ENCODE measurements around the gene ADRA2C.
"Not testable (repeated sequence)": the region's sequence is repeated elsewhere in the genome, so short reads cannot be mapped to it uniquely, and the experiment has no call there.

The ADRA2C gene

DNA sequence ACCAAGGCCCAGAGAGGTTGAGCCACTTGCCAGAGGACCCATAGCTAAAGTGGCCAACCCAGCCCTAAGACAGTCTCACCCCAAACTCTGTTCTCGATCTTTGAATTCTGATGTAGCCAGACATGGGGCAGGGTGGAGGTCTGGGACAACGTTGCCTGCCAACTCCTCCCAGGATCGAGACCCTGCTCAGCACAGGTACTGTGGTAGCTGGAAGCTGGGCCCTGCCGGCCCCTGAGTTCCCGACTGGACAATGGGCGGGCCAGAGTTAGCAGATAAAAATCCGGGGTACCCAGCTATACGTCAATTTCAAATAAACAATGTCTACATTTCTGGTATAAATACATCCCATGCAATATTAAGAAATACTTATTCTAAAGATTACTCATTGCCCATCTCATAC is 35.3 kb downstream of the ADRA2C start:
- DNase-seq = no peak

DNA sequence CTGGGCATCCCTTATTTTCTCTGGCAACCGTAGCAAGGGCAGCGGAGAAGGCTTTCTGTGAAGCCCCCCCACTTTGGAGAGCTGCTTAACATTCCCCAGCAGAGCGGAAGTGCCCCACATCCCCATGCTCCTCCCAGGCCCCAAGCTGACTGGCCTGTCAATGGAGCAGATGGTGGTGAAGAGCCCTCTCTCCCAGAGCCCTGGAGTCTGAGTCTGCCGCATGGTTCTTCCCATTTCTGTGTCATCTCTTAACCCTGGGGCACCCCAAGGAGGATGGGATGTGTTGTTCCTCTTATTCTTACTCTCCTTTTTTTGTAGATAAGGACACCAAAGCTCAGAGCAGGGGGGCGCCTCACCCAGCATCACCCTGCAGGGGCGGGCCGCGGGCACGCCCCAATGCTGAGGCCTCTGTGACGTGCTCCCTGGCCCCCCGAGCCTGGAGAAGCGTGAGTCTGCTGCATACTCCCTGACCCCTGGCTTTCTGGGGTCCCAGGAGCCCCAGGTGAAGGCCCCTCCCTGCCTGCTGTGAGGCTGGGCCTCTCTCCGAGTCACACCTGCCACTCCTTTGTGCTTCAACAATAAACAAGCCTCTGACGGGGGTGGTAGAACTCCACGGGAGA is 35.9 kb downstream of the ADRA2C start:
- DNase-seq = no peak

DNA sequence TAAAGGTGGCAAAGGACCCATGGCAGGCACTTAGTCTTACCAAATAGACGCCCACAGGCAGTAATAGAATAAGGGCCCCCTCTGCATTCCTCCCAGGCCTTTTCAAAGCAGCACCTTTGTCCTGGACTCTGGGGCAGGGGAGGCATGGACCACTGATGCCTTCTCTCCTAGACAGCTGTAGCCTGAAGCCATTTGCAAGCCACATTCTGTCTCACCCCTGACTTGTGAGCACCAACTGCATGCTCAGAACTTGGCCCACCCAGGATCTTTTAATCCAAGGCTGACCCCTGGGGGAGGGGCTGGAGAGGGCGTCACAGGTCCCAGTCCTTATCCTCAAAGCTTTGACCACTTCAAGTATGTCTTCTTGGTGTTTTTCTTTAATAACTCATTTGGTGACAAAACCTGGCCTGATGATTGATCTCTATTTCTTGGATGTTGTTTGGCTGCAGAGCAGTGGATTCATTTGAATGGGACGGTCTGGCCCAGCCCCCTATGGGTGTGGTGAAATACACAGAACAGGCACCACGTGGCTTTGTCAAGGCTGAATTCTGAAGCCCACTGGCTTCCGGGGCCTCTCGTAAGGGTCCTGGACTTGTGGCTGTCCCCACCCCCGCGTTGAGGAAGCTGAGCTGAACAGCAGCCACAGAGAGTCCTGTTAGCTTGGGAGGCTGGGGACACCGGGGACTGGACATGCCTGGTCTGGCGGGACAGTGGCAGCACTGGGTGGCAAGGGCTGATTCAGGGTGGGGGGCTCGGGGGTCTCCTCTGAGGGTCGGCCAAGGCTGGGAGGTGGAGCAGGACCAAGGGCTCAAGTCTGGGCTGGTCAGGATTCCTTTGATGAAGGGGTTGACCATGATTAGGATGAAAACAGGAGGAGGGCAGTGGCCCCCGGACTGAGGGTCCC is 36.6 kb downstream of the ADRA2C start:
- no peak for DNase-seq

DNA sequence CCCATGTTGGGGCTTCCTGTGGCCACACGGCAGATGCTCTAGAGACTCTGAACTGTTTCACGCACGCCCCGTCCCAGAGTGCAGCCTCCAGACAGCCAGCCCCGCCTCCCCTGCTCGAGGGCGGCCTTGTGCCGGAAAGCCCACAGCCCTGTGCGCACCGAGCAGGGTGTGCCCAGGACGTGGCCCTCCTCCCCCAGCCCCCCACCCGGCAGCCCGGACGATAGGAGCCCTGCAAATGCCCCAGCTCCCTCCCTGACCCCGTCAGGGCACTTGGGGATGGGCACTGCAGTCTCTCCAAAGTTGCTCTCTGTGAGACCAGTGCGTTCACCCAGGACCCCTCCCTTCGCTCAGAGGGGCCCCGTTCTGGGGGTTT is 37.3 kb downstream of the ADRA2C start:
- no peak for DNase-seq

DNA sequence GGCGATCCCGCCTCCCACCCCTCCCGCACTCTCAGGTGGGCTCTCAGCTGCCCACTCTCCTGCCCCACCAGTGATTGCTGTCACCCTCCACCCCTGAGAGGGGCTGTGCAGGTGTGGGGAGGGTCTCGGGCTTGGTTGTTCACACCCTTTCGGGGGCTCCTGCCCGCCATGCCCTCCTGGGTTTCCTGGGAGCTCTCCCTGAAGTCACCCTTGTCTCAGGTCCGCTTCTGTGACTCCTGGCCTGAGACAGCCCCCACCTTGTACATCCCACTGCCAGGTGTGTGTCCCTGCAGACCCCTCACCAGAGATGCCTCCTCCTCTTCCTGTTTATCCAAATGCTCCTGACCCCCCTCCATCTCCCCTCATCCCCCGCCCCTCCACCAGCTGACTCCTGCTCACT is 37.8 kb downstream of the ADRA2C start:
- DNase-seq = no peak

DNA sequence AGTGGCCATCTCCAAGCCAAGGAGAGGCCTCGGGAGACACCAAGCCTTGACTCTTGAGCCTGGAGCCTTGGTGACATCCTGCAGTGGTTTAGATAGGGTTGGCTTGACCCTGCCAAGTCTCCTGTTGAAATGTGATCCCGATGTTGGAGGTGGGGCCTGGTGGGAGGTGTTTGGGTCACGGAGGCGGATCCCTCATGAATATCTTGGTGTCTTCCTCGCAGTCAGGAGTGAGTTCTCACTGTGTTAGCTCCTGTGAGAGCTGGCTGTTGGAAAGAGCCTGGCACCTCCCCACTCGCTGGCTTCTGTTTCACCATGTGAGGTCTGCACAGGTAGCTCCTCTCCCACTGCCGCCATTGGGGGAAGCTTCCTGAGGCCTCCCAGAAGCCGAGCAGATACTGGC is 38.8 kb downstream of the ADRA2C start:
- no peak for DNase-seq

DNA sequence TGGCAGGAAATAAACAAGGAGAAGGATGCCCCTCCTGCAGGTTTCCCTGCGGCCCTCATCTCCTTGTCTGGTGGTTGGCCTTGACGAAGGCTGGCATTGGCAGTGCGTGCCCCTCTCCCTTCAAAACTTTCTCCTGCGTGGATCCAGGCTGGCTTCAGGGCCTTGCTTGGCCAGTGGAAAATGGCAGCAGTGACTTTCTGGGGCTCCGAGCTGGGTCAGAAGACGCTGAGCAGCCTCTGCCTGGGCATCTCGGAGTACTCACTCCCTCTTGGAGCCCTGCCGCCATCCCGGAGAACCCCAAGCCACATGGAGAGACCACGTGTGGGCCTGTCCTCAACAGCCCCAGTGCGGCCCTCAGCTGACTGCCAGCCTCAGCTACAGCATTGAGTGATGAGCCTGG is 39.5 kb downstream of the ADRA2C start:
- no peak for DNase-seq

DNA sequence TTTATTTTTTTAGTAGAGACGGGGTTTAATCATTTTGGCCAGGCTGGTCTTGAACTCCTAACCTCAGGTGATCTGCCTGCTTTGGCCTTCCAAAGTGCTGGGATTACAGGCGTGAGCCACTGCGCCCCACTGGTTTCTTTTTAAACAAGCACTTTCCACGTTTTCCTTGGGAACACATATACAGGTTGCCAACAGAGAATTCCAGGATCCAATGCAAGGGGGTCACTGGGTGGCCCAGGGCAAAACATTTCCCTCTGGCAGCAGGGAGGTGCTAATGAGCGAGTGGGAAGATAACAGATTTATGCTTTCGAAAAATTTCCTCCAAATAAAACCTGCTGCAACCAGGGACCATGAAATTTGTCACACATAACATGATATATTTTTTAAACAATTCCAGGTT is 41.1 kb downstream of the ADRA2C start:
- DNase-seq = no peak

DNA sequence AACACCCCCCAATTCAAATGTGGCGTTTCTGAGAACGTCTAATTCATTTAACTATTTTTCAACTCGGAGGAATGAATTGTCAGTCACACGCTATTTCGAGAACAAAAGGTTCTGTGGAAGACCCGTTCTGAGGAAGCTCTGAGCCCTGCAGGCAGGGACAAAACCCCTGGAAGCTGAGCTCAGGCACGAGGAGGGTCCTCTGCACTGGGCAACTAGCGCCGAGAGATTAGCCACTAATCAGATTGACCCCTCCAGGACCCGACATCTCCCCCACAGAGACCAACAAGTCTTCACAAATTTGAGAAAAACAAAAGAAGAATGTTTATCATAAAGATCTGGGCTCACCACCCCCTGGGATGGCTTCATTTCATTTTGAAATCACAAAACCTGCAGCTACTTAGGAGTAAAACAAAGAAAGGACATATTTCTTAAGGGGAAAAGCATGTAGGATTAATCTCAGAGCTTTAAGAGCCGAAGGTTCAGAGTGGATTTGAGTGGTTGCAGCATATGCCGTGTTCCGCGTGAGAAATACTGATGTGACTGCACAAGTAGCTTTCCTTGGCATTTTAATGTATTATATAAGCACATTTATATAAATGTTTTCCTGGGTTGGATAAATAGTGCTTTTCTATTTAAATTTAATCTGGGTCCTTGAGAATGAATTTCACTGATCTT is 41.8 kb downstream of the ADRA2C start:
- DNase-seq = no peak

DNA sequence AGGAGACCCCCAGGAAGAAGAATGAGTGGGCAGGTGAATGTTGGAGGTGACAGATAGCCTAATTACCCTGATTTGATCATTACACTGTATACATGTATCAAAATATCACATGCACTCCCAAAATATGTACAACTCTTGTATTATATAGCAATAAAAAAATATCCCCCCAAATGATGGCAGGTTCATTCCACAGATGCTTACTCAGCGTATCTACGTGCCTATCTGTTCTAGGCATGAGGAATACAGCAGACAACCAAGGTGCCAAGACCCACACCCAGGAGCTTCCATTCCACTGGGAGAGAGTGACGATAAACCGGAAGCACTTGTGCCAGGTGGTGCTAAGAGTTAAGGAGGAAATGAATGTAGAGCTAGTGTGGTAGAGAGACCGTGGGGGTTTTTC is 42.4 kb downstream of the ADRA2C start:
- no peak for DNase-seq

DNA sequence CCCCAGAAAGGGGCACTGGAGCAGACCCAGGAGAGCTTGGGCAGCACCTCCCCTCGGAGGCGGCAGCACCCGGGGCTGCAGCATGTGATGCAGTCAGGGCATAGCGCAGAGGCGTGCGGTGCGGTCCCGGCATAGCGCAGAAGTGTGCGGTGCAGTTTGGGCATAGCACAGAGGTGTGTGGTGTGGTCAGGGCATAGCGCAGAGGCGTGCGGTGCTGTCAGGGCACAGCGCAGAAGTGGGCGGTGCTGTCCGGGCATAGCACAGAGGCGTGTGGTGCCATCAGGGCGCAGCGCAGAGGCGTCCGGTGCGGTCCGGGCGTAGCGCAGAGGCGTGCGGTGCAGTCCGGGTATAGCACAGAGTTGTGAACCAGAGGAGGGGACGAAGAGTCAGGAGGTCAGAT is 42.8 kb downstream of the ADRA2C start:
- no peak for DNase-seq

DNA sequence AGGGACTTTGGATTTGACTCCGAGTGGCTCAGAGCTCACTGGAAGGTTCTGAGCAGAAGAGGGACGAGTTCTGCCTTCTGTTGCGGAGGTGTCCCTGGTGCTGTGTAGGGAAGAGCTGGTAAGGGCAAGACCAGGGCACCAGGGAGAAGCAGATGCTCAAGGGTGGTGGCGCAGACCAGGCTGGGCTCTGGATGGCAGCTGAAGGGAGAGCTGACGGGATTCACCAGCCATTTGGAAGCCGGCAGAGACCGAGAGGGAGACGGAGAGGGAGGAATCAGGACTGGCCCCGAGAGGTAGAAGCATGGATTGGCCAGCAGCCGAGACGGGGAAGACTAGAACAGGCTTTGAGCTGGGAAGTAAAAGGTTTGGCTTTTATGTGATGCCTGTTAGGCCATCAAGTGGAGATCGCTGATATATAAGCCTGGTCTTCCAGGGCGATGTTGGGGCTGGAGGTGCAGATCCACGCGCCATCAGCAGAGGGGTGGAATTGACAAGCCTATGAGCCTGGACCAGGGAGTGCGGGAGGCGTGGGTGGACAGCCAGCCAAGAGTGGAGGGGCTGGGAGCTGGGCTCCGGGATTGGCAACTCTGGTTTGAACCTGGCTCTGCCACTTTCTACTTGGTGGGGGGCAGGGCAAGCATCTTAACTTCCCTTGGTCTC is 43.4 kb downstream of the ADRA2C start:
- no peak for DNase-seq

DNA sequence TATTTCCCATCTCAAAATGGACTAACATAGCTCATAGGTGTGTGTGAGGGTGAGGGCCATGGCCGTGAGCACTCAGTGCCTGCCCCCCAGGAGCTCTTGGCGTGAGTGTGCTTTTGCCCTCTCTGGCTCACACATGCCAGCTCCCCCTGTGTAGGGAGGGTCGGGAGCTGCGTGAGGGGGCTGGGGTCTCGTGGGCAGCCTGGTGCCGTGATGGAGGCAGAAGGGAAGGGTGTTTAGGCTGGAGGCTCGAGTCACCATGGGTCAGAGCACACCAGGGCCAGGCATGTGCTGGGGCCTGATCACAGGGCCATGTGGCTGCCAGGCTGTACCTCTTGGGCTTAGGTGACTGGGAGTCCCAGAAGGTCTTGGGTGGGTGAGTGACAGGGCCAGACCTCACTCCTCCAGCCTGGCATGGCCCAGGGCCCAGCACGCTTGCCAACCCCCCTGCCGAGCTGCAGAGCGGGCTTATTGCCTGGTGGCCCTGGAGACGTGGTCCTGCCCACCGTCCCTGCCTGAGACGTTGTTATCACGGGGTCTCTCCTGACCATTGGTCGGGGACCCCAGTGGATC is 44.0 kb downstream of the ADRA2C start:
- DNase-seq = no peak

DNA sequence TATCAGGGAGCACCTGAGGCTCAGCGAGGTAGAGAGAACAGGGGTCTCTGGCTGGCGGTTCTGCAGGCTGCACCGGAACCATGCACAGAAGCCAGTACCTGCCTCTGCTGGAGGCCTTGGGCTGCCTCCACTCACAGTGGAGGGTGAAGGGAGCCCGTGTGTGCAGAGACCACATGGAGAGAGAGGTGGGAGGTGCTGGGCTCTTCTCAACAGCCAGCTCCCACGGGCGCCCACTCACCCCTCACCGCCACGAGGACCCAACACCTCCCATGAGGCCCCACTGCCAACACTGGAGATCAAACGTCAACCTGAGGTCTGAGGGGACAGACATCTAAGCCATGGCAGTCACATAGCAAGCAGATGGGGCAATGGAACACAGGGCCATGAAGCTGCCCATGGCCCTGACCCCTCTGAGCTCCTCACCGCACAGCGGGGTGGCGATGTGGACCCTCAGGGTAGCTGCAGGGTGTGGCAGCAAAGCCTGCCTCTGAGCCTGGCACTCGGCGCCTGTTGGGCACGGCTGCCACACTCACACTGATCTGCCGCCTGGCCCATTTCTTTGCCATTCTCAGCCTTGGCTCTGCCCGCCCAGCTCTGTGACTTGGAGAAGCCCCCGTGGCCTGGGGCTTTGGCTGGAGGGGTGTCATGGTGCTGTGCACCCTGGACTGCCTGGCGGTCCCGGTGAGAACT is 44.8 kb downstream of the ADRA2C start:
- no peak for DNase-seq

DNA sequence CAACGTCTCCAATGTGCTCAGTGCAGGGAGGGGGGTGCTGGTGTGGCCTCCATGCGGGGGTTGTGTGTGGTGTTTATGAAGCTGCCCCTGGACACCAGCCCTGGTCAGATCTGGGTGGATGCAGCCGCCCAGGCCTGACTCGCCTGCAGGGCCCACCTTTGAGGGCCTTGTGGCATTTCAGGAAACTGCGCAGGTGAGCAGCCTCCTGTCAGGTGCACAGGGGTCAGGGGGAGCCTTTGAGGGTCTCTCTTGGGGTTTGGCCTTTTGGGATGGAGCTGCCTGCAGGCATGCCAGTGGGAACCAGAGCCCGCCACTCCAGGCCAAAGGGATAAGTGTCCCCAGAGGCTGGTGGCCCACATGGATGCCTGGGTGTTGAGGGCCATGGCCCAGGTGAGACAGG is 45.4 kb downstream of the ADRA2C start:
- no peak for DNase-seq

DNA sequence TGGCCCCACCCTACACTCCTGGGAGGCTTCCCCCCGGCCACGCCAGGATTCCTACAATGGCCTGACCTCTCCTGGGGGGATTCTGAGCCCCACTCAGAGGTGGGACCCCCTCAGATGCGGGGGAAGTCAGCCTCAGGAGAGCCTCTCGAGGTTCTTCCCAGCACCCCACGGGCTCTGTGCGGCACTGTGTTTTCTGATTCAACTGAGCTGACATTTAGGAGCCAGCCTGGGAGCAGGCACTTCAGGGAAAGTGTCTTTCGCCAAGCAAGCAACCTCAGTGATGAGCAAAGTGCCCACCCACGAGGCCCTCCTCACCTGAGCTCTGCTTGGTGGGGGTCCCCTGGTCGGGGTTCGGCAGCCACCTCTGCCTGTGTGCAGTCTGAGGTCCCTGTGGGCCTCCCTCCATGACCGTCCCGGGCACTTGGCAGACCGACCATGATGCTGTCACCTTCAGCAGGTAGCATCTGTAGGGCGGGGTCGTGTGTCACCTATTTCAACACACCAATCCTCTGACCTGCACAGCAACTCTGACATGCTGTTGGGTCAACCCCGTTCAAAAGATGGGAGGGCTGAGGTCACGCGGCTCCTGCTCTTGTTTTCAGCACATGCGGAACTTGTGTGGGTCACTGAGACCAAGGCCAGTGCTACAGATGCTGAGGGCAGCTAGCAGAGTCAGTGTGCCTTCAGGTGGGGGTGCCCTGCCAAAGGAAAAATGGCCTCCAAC is 46.2 kb downstream of the ADRA2C start:
- no peak for DNase-seq

DNA sequence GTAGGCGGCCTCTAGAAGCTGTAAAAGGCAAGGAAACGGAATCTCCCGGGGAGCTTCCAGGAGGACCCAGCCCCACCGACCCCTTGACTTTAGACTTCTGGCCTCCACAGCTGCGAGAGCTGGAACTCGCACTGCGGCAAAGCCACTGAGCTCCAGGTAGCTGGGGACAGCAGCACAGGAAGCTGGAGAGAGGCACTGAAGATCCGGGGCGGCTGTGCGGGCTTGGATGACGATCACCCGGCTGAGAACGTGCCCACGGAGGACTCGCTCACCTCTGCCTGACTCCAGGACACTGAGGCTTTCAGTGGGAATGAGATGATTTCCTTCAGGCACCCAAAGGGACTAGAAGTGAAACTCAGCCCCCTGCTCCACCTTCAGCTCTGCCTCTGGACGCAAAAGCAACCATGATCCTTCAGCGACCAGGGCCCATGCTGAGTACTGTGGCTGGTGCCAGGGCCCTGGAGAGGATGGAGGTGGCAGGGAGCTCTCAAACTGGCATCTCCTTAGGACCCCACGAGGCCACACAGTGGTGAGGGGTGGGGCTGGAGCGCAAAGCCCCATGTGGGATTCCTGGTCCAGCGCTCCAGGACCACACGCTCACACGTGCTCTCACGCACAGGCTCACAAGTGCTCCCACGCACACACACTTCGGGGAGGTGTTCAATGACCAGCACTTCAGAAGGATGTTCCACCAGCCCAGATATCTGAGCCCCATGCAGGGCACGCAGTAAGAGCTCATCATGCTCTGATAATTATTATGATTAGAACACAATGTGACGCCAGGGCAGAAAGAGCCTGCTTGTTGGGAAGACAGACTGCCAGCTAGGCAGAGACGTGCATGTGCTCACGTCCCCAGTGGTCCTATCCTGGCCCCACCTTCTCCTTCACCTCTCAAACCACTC is 47.2 kb downstream of the ADRA2C start:
- DNase-seq = no peak

DNA sequence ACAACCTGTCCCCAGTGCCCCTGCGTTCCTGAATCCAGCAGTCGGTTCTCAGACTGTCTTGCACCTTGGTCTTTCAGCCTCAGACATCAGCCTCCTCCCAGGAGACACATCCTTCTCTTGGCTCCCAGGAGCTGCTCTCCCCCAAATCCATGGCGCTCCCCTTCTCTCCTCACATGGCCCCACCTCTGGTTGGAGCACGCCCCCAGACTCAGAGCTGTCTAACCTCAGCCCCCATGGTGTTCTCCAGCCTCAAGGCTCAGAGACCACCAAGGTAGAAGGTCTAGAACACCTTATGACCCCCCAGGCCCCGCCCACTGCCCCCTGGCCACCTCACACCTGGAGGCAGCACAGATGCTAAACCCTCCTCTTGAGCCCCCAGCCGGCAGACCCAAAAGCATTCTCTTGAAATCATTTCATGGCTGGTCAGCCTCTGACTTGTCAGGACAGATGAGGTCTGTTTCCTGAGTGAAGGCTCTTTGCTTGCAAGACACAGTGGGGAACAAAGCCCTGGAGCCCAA is 47.9 kb downstream of the ADRA2C start:
- no peak for DNase-seq

DNA sequence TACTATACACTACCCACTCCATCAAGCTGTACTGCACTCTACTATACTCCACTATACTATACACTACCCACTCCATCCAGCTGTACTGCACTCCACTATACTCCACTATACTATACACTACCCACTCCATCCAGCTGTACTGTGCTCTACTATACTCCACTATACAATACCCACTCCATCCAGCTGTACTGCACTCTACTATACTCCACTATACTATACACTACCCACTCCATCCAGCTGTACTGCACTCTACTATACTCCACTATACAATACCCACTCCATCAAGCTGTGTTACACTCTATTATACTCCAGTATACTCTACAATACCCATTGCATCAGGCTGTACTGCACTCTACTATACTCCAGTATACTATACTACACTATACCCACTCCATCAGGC is 48.7 kb downstream of the ADRA2C start:
- DNase-seq = not testable (repeated sequence)

DNA sequence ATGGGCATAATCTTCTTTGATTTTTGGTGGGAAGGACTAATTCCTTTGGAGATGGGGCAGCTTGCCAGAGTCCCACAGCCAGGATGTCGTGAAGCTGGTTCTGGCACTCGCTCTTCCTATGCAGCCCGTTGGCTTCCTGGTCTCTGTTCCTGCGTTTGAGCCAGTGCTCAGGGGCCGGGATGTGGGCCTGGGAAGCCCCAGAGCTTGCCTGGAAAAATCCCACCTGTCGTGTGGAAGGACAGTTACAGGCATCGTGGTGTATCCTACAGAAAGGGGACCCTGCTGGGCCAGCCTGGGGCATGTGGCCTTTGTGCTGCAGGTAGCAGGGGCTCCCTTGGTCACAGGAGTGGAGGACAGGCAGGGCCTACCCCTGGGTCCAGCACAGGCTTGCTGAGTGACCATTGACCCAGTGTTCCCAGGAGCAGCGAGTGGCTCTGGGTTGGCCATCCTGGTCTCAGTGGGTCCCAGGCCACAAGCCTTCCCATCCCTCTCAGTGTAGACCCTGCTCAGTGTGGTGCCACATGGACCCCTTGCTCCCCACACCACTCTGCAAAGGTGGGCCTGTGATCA is 50.2 kb downstream of the ADRA2C start:
- DNase-seq = no peak
